HEK293 (cell line): ENCODE measurements around the gene EFCAB8.

Experiments
- CTCF ChIA-PET: fragments of 350-600 bp; formaldehyde crosslinking; extraction: SDS; loops from one replicate; lab custom pipeline; 2021; ENCODE audit warnings: antibody characterized with exemption; lab: Yijun Ruan, JAX
- POLR2A ChIA-PET: fragments of 300-600 bp; formaldehyde crosslinking; extraction: SDS; loops from one replicate; lab custom pipeline; 2020; ENCODE audit warnings: antibody characterized with exemption, inconsistent platforms; lab: Yijun Ruan, JAX
- H3K27ac ChIP-seq: fragments of 200-500 bp; sonication (Bioruptor generic); 2 replicates; pipeline ENCODE4 v1.5.1; 2014; ENCODE audit warnings: low read depth, low read length, control low read depth, inconsistent platforms; ENCODE audit errors: extremely low read depth
- H3K36me3 ChIP-seq, 2 experiments: fragments of 200-500 bp in 1 of 2; sonication (Bioruptor generic) in 1 of 2; 1 replicate in 1 of 2; 2 replicates in 1 of 2; pipeline ENCODE4 v1.5.1; 2014 to 2017; ENCODE audit warnings: inconsistent platforms in 2 of 2, low read length in 2 of 2; ENCODE audit not compliant: control insufficient read depth in 2 of 2, insufficient read depth in 1 of 2
- H3K4me1 ChIP-seq: fragments of 200-500 bp; sonication (Bioruptor generic); 2 replicates; pipeline ENCODE4 v1.5.1; 2014; ENCODE audit warnings: mild to moderate bottlenecking, low read length, inconsistent platforms; ENCODE audit not compliant: control insufficient read depth, insufficient read depth
- H3K4me3 ChIP-seq: 2 replicates; pipeline ENCODE4 v1.5.1; 2011; ENCODE audit warnings: low read depth, mild to moderate bottlenecking, control low read depth, low read length, moderate library complexity
- H3K9me3 ChIP-seq: fragments of 200-500 bp; sonication (Bioruptor generic); 2 replicates; pipeline ENCODE4 v1.5.1; 2014; ENCODE audit warnings: low read depth, low read length, inconsistent platforms; ENCODE audit not compliant: control insufficient read depth, insufficient read depth
- BCL11B ChIP-seq: fragments of 450-650 bp; formaldehyde crosslinking; IDR thresholded peaks from 2 replicates; pipeline ENCODE4 v1.5.1; 2016; ENCODE audit warnings: low read depth, missing biosample characterization, missing genetic modification characterization
- OVOL3 ChIP-seq: fragments of 450-650 bp; formaldehyde crosslinking; IDR thresholded peaks from 2 replicates; pipeline ENCODE4 v1.5.1; 2016; ENCODE audit warnings: missing biosample characterization, missing genetic modification characterization
- SCRT1 ChIP-seq: fragments of 450-650 bp; formaldehyde crosslinking; IDR thresholded peaks from 2 replicates; pipeline ENCODE4 v1.5.1; 2016; ENCODE audit warnings: missing biosample characterization, missing genetic modification characterization, borderline replicate concordance
- YY1 ChIP-seq: fragments of 450-650 bp; formaldehyde crosslinking; IDR thresholded peaks from 2 replicates; pipeline ENCODE4 v1.5.1; 2018; ENCODE audit warnings: missing biosample characterization, missing genetic modification characterization
- ZBTB1 ChIP-seq: fragments of 450-650 bp; formaldehyde crosslinking; IDR thresholded peaks from 2 replicates; pipeline ENCODE4 v1.5.1; 2016; ENCODE audit warnings: missing biosample characterization, missing genetic modification characterization
- ZBTB48 ChIP-seq: fragments of 450-650 bp; formaldehyde crosslinking; IDR thresholded peaks from 2 replicates; pipeline ENCODE4 v1.5.1; 2016; ENCODE audit warnings: missing biosample characterization, missing genetic modification characterization
- ZBTB8A ChIP-seq: fragments of 450-650 bp; formaldehyde crosslinking; IDR thresholded peaks from 2 replicates; pipeline ENCODE4 v1.5.1; 2016; ENCODE audit warnings: missing biosample characterization, missing genetic modification characterization
- ZNF112 ChIP-seq: fragments of 450-650 bp; formaldehyde crosslinking; IDR thresholded peaks from 2 replicates; pipeline ENCODE4 v1.5.0; 2017; ENCODE audit warnings: missing biosample characterization, missing genetic modification characterization
- ZNF121 ChIP-seq: fragments of 450-650 bp; formaldehyde crosslinking; IDR thresholded peaks from 2 replicates; pipeline ENCODE4 v1.5.1; 2016; ENCODE audit warnings: missing biosample characterization, missing genetic modification characterization
- ZNF133 ChIP-seq: fragments of 450-650 bp; formaldehyde crosslinking; IDR thresholded peaks from 2 replicates; pipeline ENCODE4 v1.5.1; 2016; ENCODE audit warnings: missing biosample characterization, missing genetic modification characterization
- ZNF175 ChIP-seq: fragments of 450-650 bp; formaldehyde crosslinking; IDR thresholded peaks from 2 replicates; pipeline ENCODE4 v1.5.1; 2016; ENCODE audit warnings: missing biosample characterization, missing genetic modification characterization
- ZNF239 ChIP-seq: fragments of 450-650 bp; formaldehyde crosslinking; IDR thresholded peaks from 2 replicates; pipeline ENCODE4 v1.5.1; 2016; ENCODE audit warnings: missing biosample characterization, missing genetic modification characterization
- ZNF292 ChIP-seq: fragments of 450-650 bp; formaldehyde crosslinking; IDR thresholded peaks from 2 replicates; pipeline ENCODE4 v1.5.1; 2016; ENCODE audit warnings: low read depth, missing biosample characterization, missing genetic modification characterization, borderline replicate concordance
- ZNF354C ChIP-seq: fragments of 450-650 bp; formaldehyde crosslinking; IDR thresholded peaks from 2 replicates; pipeline ENCODE4 v1.5.1; 2016; ENCODE audit warnings: missing biosample characterization, missing genetic modification characterization, low read depth, borderline replicate concordance
- ZNF366 ChIP-seq: fragments of 450-650 bp; formaldehyde crosslinking; conservative IDR thresholded peaks from 2 replicates; pipeline ENCODE4 v1.5.1; 2016; ENCODE audit warnings: missing biosample characterization, missing genetic modification characterization
- ZNF529 ChIP-seq: fragments of 450-650 bp; formaldehyde crosslinking; IDR thresholded peaks from 2 replicates; pipeline ENCODE4 v1.5.1; 2017; ENCODE audit warnings: missing genetic modification characterization, missing biosample characterization; ENCODE audit not compliant: insufficient replicate concordance
- ZNF544 ChIP-seq: fragments of 450-650 bp; formaldehyde crosslinking; IDR thresholded peaks from 2 replicates; pipeline ENCODE4 v1.5.0; 2017; ENCODE audit warnings: missing biosample characterization, missing genetic modification characterization
- ZNF555 ChIP-seq: fragments of 450-650 bp; formaldehyde crosslinking; conservative IDR thresholded peaks from 2 replicates; pipeline ENCODE4 v1.5.1; 2017; ENCODE audit warnings: missing biosample characterization, mild to moderate bottlenecking, missing genetic modification characterization, inconsistent platforms
- ZNF558 ChIP-seq: fragments of 450-650 bp; formaldehyde crosslinking; IDR thresholded peaks from 2 replicates; pipeline ENCODE4 v1.5.1; 2016; ENCODE audit warnings: missing biosample characterization, missing genetic modification characterization
- ZNF660 ChIP-seq: fragments of 450-650 bp; IDR thresholded peaks from 2 replicates; pipeline ENCODE4 v1.5.1; 2018; ENCODE audit warnings: missing biosample characterization, mild to moderate bottlenecking, missing genetic modification characterization
- ZNF768 ChIP-seq: fragments of 450-650 bp; formaldehyde crosslinking; IDR thresholded peaks from 2 replicates; pipeline ENCODE4 v1.5.1; 2018; ENCODE audit warnings: missing biosample characterization, mild to moderate bottlenecking, missing genetic modification characterization
- ZNF843 ChIP-seq: fragments of 450-650 bp; formaldehyde crosslinking; IDR thresholded peaks from 2 replicates; pipeline ENCODE4 v1.5.1; 2016; ENCODE audit warnings: missing biosample characterization, missing genetic modification characterization
- TF ChIP-seq, protein P1 (sequence below): fragments of 450-650 bp; formaldehyde crosslinking; IDR thresholded peaks from 2 replicates; pipeline ENCODE4 v1.5.1; 2017; ENCODE audit warnings: missing biosample characterization, missing genetic modification characterization
- TF ChIP-seq, protein P2 (sequence below): fragments of 450-650 bp; formaldehyde crosslinking; IDR thresholded peaks from 2 replicates; pipeline ENCODE4 v1.5.1; 2016; ENCODE audit warnings: missing biosample characterization, missing genetic modification characterization
- TF ChIP-seq, protein P3 (sequence below): fragments of 450-650 bp; formaldehyde crosslinking; IDR thresholded peaks from 2 replicates; pipeline ENCODE4 v1.5.1; 2016; ENCODE audit warnings: missing biosample characterization, missing genetic modification characterization
- TF ChIP-seq, protein P4 (sequence below): fragments of 450-650 bp; formaldehyde crosslinking; IDR thresholded peaks from 2 replicates; pipeline ENCODE4 v1.5.1; 2016; ENCODE audit warnings: missing biosample characterization, missing genetic modification characterization
- TF ChIP-seq, protein P5 (sequence below): fragments of 450-650 bp; formaldehyde crosslinking; IDR thresholded peaks from 2 replicates; pipeline ENCODE4 v1.5.1; 2016; ENCODE audit warnings: missing biosample characterization, missing genetic modification characterization, borderline replicate concordance

The EFCAB8 gene

DNA sequence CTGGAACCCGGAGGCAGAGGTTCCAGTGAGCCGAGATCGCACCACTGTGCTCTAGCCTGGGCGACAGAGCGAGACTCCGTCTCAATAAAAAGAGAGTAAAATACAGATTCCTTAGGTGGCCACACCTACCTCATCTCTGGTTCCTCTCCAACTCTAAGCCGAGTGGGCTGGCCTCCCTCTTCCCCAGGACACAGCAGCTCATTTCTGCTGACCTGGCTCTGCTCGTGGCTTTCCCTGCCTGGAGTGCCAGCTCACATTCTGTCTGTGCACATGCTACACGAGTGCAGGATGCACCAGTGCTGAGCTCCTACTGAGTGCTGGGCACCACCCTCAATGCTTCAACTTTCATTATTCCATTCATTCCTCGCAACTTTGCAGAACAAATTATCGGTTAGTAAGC, 28.8 kb downstream of the EFCAB8 start:
- H3K4me3 ChIP-seq = no peak overlapping the region
- H3K27ac ChIP-seq = no peak overlapping the region
- no peaks in the 10 kb centered on the region for H3K9me3 ChIP-seq
- CTCF ChIA-PET = no interaction called here
- POLR2A ChIA-PET = no interaction called here
- no peaks in the 10 kb centered on the region for H3K4me1 ChIP-seq
- no peaks in the 10 kb centered on the region for H3K36me3 ChIP-seq
- TF ChIP-seq ZNF660 (tag by site-specific recombination) (no peak), SCRT1 (tag by site-specific recombination) (no peak), ZNF555 (tag by site-specific recombination) (no peak), ZNF354C (no peak), ZNF239 (tag by site-specific recombination) (no peak), OVOL3 (tag by site-specific recombination) (no peak), ZNF544 (tag by site-specific recombination) (no peak), ZNF558 (no peak), YY1 (tag by site-specific recombination) (no peak)
- TF ChIP-seq, protein P1, sequence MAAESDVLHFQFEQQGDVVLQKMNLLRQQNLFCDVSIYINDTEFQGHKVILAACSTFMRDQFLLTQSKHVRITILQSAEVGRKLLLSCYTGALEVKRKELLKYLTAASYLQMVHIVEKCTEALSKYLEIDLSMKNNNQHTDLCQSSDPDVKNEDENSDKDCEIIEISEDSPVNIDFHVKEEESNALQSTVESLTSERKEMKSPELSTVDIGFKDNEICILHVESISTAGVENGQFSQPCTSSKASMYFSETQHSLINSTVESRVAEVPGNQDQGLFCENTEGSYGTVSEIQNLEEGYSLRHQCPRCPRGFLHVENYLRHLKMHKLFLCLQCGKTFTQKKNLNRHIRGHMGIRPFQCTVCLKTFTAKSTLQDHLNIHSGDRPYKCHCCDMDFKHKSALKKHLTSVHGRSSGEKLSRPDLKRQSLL = no peak
- TF ChIP-seq, protein P2, sequence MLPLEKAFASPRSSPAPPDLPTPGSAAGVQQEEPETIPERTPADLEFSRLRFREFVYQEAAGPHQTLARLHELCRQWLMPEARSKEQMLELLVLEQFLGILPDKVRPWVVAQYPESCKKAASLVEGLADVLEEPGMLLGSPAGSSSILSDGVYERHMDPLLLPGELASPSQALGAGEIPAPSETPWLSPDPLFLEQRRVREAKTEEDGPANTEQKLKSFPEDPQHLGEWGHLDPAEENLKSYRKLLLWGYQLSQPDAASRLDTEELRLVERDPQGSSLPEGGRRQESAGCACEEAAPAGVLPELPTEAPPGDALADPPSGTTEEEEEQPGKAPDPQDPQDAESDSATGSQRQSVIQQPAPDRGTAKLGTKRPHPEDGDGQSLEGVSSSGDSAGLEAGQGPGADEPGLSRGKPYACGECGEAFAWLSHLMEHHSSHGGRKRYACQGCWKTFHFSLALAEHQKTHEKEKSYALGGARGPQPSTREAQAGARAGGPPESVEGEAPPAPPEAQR = no peak
- TF ChIP-seq, protein P3, sequence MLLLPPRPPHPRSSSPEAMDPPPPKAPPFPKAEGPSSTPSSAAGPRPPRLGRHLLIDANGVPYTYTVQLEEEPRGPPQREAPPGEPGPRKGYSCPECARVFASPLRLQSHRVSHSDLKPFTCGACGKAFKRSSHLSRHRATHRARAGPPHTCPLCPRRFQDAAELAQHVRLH (tag by site-specific recombination) = no peak

DNA sequence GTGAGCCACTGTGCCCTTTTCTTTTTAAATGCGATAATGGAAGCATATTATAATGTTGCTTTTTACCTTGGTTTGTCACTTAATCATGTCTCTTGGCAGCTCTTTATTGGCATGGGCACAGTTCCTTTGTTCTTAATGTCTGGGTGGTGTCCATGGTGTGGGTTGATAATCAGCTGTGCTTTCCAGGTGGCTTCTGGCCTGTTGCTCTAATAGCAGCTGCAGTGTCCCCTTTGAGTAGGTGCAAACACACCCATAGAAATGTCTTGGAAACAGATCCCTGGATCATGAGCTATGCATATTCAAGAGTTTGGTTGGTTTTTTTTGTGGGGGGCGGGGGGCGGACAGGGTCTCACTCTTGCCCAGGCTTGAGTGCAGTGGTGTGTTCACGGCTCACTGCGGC, 29.9 kb downstream of the EFCAB8 start:
- H3K4me3 ChIP-seq = no peak overlapping the region
- ChIA-PET POLR2A (no interaction called here), CTCF (interaction anchor here (0.7 kb wide), 1 partner anchor 154 kb away, joined by 3 read pairs; no protein-coding TSS in a partner anchor)
- H3K27ac ChIP-seq = no peak overlapping the region
- H3K4me1 ChIP-seq = no peaks in the 10 kb centered on the region
- no peaks in the 10 kb centered on the region for H3K36me3 ChIP-seq
- TF ChIP-seq ZBTB8A (no peak), ZBTB48 (tag by site-specific recombination) (no peak), ZNF121 (tag by site-specific recombination) (no peak), ZNF366 (no peak), ZNF843 (tag by site-specific recombination) (no peak), ZNF175 (tag by site-specific recombination) (no peak), ZBTB1 (tag by site-specific recombination) (no peak), ZNF529 (tag by site-specific recombination) (no peak), ZNF112 (tag by site-specific recombination) (no peak), ZNF292 (tag by site-specific recombination) (no peak), ZNF133 (tag by site-specific recombination) (no peak), BCL11B (tag by site-specific recombination) (no peak), ZNF768 (tag by site-specific recombination) (no peak)
- TF ChIP-seq, protein P4, sequence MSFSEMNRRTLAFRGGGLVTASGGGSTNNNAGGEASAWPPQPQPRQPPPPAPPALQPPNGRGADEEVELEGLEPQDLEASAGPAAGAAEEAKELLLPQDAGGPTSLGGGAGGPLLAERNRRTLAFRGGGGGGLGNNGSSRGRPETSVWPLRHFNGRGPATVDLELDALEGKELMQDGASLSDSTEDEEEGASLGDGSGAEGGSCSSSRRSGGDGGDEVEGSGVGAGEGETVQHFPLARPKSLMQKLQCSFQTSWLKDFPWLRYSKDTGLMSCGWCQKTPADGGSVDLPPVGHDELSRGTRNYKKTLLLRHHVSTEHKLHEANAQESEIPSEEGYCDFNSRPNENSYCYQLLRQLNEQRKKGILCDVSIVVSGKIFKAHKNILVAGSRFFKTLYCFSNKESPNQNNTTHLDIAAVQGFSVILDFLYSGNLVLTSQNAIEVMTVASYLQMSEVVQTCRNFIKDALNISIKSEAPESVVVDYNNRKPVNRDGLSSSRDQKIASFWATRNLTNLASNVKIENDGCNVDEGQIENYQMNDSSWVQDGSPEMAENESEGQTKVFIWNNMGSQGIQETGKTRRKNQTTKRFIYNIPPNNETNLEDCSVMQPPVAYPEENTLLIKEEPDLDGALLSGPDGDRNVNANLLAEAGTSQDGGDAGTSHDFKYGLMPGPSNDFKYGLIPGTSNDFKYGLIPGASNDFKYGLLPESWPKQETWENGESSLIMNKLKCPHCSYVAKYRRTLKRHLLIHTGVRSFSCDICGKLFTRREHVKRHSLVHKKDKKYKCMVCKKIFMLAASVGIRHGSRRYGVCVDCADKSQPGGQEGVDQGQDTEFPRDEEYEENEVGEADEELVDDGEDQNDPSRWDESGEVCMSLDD (tag by site-specific recombination) = no peak
- TF ChIP-seq, protein P5, sequence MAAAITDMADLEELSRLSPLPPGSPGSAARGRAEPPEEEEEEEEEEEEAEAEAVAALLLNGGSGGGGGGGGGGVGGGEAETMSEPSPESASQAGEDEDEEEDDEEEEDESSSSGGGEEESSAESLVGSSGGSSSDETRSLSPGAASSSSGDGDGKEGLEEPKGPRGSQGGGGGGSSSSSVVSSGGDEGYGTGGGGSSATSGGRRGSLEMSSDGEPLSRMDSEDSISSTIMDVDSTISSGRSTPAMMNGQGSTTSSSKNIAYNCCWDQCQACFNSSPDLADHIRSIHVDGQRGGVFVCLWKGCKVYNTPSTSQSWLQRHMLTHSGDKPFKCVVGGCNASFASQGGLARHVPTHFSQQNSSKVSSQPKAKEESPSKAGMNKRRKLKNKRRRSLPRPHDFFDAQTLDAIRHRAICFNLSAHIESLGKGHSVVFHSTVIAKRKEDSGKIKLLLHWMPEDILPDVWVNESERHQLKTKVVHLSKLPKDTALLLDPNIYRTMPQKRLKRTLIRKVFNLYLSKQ = no peak
- no peaks in the 10 kb centered on the region for H3K9me3 ChIP-seq
